Measurements from ENCODE around the gene FRMD4A. TPM values are rescaled to one million over a fixed set of nuclear protein-coding genes. Genes with fewer than 3 reads are reported as not detected.

Gene FRMD4A
- total RNA-seq, 1 experiment from 2014 or later: 7.0 TPM

DNA sequence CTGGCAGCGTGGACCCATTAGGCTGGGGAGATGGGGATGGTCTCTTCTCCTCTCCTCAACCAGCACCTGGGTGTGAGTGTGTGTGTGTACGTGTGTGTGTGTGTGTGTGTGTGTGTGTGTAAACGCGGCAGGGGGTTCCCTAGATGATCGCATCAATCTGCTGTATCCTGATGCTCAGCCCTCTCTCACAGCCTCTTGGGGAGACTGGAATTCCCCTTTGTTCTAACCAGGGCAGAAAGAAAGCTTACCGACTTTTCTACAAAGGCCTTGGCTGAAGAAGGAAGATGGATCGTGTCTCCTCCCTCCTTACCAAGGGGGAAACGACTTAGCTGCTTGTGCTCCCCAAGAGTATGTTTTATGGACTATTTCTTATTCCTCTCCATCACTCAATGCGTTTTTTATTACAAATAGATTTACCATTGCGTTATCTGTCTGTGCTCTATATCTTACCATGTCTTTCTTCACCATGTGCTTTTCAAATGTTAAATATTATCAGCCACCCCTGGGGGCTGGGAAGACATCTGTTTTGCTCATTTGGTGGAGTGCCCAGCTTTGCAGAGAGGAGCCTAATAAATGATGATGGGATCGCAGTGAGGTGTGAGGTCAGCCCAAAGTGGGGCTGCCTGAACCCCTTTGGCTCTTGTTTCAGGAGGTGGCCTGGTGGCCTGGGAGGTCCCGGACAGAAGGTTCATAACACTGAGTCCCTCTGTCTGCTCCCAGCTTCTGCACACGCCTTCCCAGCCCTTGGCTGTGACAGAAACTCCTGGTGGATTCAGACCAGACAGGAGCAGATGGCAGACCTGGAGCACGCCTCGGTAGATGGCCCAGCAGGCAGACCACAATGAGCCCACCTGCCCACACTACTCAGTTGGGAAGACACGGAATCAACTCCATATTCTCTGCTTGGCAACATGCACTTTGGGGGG is 481.9 kb downstream of the FRMD4A start:
- TF ChIP-seq CTCF (IDR thresholded peaks at IDR 0.05; ENCODE audit: unreplicated experiment): no peak
- H3K27ac Mint-ChIP-seq (ENCODE audit: unreplicated experiment): no peak overlapping the region
- CTCF ChIA-PET: no interaction called here
- no peaks in the 10 kb centered on the region for H3K36me3 Mint-ChIP-seq (ENCODE audit: insufficient read depth, unreplicated experiment)
- H3K4me3 Mint-ChIP-seq (ENCODE audit: low read depth, unreplicated experiment): no peak overlapping the region
- intact Hi-C loops (cut with micrococcal nuclease; ENCODE audit: unreplicated experiment): no loop called here
- peaks cover 39% of the 10 kb centered on the region for H3K27me3 Mint-ChIP-seq (ENCODE audit: unreplicated experiment)
- no peak for DNase-seq
- BruUV-seq (replicated peaks): no TSS peak
- H3K4me1 Mint-ChIP-seq (ENCODE audit: low read depth, unreplicated experiment): no peaks in the 10 kb centered on the region
- no peaks in the 10 kb centered on the region for H3K9me3 Mint-ChIP-seq (ENCODE audit: low read depth, unreplicated experiment)

GRCh38 chr10:13847201-13847631 is 483.5 kb downstream of the FRMD4A start:
- no peak overlapping the region for H3K27ac Mint-ChIP-seq (ENCODE audit: unreplicated experiment)
- no TSS peak for BruUV-seq (replicated peaks)
- intact Hi-C loops (cut with micrococcal nuclease; ENCODE audit: unreplicated experiment): no loop called here
- H3K4me3 Mint-ChIP-seq (ENCODE audit: low read depth, unreplicated experiment): no peak overlapping the region
- CTCF ChIA-PET: no interaction called here
- no peaks in the 10 kb centered on the region for H3K36me3 Mint-ChIP-seq (ENCODE audit: insufficient read depth, unreplicated experiment)
- no peaks in the 10 kb centered on the region for H3K4me1 Mint-ChIP-seq (ENCODE audit: low read depth, unreplicated experiment)
- H3K9me3 Mint-ChIP-seq (ENCODE audit: low read depth, unreplicated experiment): no peaks in the 10 kb centered on the region
- peaks cover 45% of the 10 kb centered on the region for H3K27me3 Mint-ChIP-seq (ENCODE audit: unreplicated experiment)
- no peak for TF ChIP-seq CTCF (IDR thresholded peaks at IDR 0.05; ENCODE audit: unreplicated experiment)
- DNase-seq: no peak

DNA sequence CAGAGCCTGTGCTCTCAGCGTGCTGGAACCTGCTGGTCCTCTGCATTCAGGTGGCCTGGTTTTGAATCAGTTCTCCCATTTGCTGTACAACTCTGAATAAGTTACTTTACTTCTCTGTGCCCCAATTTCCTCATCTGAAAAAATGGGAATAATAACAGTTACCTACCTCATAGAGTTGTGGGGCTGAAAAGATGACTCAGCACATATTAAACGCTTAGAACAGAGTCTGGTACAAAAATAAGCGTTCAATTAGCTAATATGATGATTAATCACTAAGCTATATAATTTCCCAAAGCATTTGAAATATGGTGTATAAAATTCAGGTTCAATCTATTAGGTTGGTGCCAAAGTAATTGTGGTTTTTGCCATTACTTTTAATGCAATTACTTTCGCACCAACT is 484.8 kb downstream of the FRMD4A start:
- TF ChIP-seq CTCF (IDR thresholded peaks at IDR 0.05; ENCODE audit: unreplicated experiment): no peak
- no peaks in the 10 kb centered on the region for H3K9me3 Mint-ChIP-seq (ENCODE audit: low read depth, unreplicated experiment)
- intact Hi-C loops (cut with micrococcal nuclease; ENCODE audit: unreplicated experiment): no loop called here
- DNase-seq: no peak
- CTCF ChIA-PET: no interaction called here
- no peak overlapping the region for H3K4me3 Mint-ChIP-seq (ENCODE audit: low read depth, unreplicated experiment)
- no peak overlapping the region for H3K27ac Mint-ChIP-seq (ENCODE audit: unreplicated experiment)
- H3K27me3 Mint-ChIP-seq (ENCODE audit: unreplicated experiment): peaks cover 45% of the 10 kb centered on the region
- no peaks in the 10 kb centered on the region for H3K4me1 Mint-ChIP-seq (ENCODE audit: low read depth, unreplicated experiment)
- no peaks in the 10 kb centered on the region for H3K36me3 Mint-ChIP-seq (ENCODE audit: insufficient read depth, unreplicated experiment)
- no TSS peak for BruUV-seq (replicated peaks)

- no peak for TF ChIP-seq CTCF (IDR thresholded peaks at IDR 0.05; ENCODE audit: unreplicated experiment)
- intact Hi-C loops (cut with micrococcal nuclease; ENCODE audit: unreplicated experiment): no loop called here
- Mint-ChIP-seq H3K36me3 (ENCODE audit: insufficient read depth, unreplicated experiment) (no peaks in the 10 kb centered on the region), H3K4me3 (ENCODE audit: low read depth, unreplicated experiment) (no peak overlapping the region), H3K27ac (ENCODE audit: unreplicated experiment) (no peak overlapping the region), H3K4me1 (ENCODE audit: low read depth, unreplicated experiment) (no peaks in the 10 kb centered on the region), H3K9me3 (ENCODE audit: low read depth, unreplicated experiment) (peaks cover 3% of the 10 kb centered on the region), H3K27me3 (ENCODE audit: unreplicated experiment) (peaks cover 45% of the 10 kb centered on the region)
- no peak for DNase-seq
- no TSS peak for BruUV-seq (replicated peaks)
- CTCF ChIA-PET: no interaction called here
Measured at GRCh38 chr10:13844651-13845050, 486.1 kb downstream of the FRMD4A start.
